Activated B cell treated with CpG ODN at 0.5 μM for 24 hours (primary cell): Measurements from ENCODE around the gene C12orf57. TPM values are rescaled to one million over a fixed set of nuclear protein-coding genes. Genes with fewer than 3 reads are reported as not detected.

ENCODE experiments used
- ATAC-seq: fragments of 200-7000 bp; cut with Tn5 transposase; one replicate; pipeline ENCODE4 v1.10.0; 2021; ENCODE audit warnings: low read depth, mild to moderate bottlenecking, moderate library complexity
- CTCF ChIA-PET: fragments of 350-600 bp; sonication (Branson Sonifier 250); formaldehyde crosslinking; loops from one replicate; lab custom pipeline; 2021; ENCODE audit warnings: antibody characterized with exemption; lab: Charles Lee
- POLR2A ChIA-PET: fragments of 350-600 bp; sonication (Branson Sonifier 250); formaldehyde crosslinking; loops from one replicate; lab custom pipeline; 2021; ENCODE audit warnings: antibody characterized with exemption; lab: Charles Lee
- DNase-seq: peaks from one replicate; pipeline ENCODE4 v3.0.0; 2022
- H3K27ac Mint-ChIP-seq: one replicate; pipeline ENCODE4 v1.8.0; 2020; ENCODE audit warnings: mixed read lengths
- H3K27me3 Mint-ChIP-seq: one replicate; pipeline ENCODE4 v1.8.0; 2021; ENCODE audit warnings: mixed read lengths
- H3K36me3 Mint-ChIP-seq: one replicate; pipeline ENCODE4 v1.8.0; 2021; ENCODE audit warnings: low read depth, mixed read lengths
- H3K4me1 Mint-ChIP-seq: one replicate; pipeline ENCODE4 v1.8.0; 2021; ENCODE audit warnings: mixed read lengths
- H3K4me3 Mint-ChIP-seq: one replicate; pipeline ENCODE4 v1.8.0; 2020; ENCODE audit warnings: mild to moderate bottlenecking, mixed read lengths
- H3K9me3 Mint-ChIP-seq: one replicate; pipeline ENCODE4 v1.8.0; 2020; ENCODE audit warnings: mixed read lengths
- CTCF ChIP-seq: fragments of 200-600 bp; IDR thresholded peaks from one replicate; pipeline ENCODE4 v1.8.0; 2022; ENCODE audit warnings: antibody characterized with exemption, mild to moderate bottlenecking
- intact Hi-C: fragments of 100-400 bp; cut with micrococcal nuclease; formaldehyde crosslinking; loops from one replicate; pipeline ENCODE4 v1.15.1; 2024
- total RNA-seq: library from RNA; stranded (reverse); gene quantifications from 2 replicates; pipeline ENCODE4 v1.2.3, GENCODE V29; 2022

C12orf57 gene
- total RNA-seq, 1 donor from 2014 or later, result 54.8 TPM

GRCh38 chr12:6936636-6937480 lies 7.0 kb upstream of the C12orf57 start:
- Mint-ChIP-seq H3K27me3 (no peaks in the 10 kb centered on the region), H3K27ac (peak overlapping the region; percentile 91), H3K36me3 (peaks cover 51% of the 10 kb centered on the region), H3K4me3 (peak overlapping the region; percentile 84), H3K9me3 (no peaks in the 10 kb centered on the region), H3K4me1 (peaks cover 30% of the 10 kb centered on the region)
- CTCF ChIA-PET, result interaction anchor here (1.0 to 4.4 kb wide), 9 partner anchors 8 to 85 kb away, joined by 6 to 26 read pairs (median 10); partner anchors contain the start of genes CDCA3, SPSB2 and USP5
- ATAC-seq (peak; percentile 22), DNase-seq (peak; percentile 46)
- TF ChIP-seq CTCF, result no peak
- intact Hi-C loops, result loop anchor here (1.0 kb wide), 3 partner anchors 8 to 64 kb away; partner anchors contain the start of genes LRRC23 and SPSB2
- POLR2A ChIA-PET, result interaction anchor here (0.7 to 24.6 kb wide), 21 partner anchors 8 to 248 kb away, joined by 3 to 1516 read pairs (median 10); partner anchors contain the start of genes ATN1, C1RL, CDCA3 and COPS7A

GRCh38 chr12:6937481-6938352 lies 6.1 kb upstream of the C12orf57 start:
- intact Hi-C loops, result loop anchor here (1.0 kb wide), 5 partner anchors 8 to 68 kb away; partner anchors contain the start of gene LRRC23
- Mint-ChIP-seq H3K36me3 (peaks cover 53% of the 10 kb centered on the region), H3K27me3 (no peaks in the 10 kb centered on the region), H3K4me3 (peak overlapping the region; percentile 84), H3K9me3 (no peaks in the 10 kb centered on the region), H3K4me1 (peaks cover 35% of the 10 kb centered on the region), H3K27ac (peak overlapping the region; percentile 91)
- POLR2A ChIA-PET, result interaction anchor here (0.5 to 24.6 kb wide), 32 partner anchors 9 to 1033 kb away, joined by 3 to 1516 read pairs (median 6); partner anchors contain the start of genes ATN1, C1RL, CDCA3 and COPS7A
- ATAC-seq (peak; percentile 92), DNase-seq (peak; percentile 84)
- CTCF ChIA-PET, result interaction anchor here (0.5 to 4.4 kb wide), 15 partner anchors 9 to 86 kb away, joined by 3 to 26 read pairs (median 9); partner anchors contain the start of genes CDCA3, SPSB2, TPI1 and USP5
- TF ChIP-seq CTCF, result no peak

GRCh38 chr12:6938353-6939190 lies 5.2 kb upstream of the C12orf57 start:
- no peak overlapping the region for H3K4me3 Mint-ChIP-seq
- H3K27ac Mint-ChIP-seq, result peak overlapping the region; percentile 91
- intact Hi-C loops, result loop anchor here (1.0 kb wide), 3 partner anchors 14 to 69 kb away; no protein-coding TSS in a partner anchor
- H3K36me3 Mint-ChIP-seq, result peaks cover 50% of the 10 kb centered on the region
- ChIA-PET POLR2A (interaction anchor here (0.6 to 24.6 kb wide), 29 partner anchors 8 to 1032 kb away, joined by 3 to 1516 read pairs (median 6); partner anchors contain the start of genes ATN1, C1RL, CDCA3 and COPS7A), CTCF (interaction anchor here (1.0 to 14.9 kb wide), 15 partner anchors 10 to 87 kb away, joined by 3 to 571 read pairs (median 9); partner anchors contain the start of genes CDCA3, SPSB2, TPI1 and USP5)
- H3K9me3 Mint-ChIP-seq, result no peaks in the 10 kb centered on the region
- DNase-seq, result no peak
- TF ChIP-seq CTCF, result no peak
- H3K4me1 Mint-ChIP-seq, result peaks cover 42% of the 10 kb centered on the region
- no peaks in the 10 kb centered on the region for H3K27me3 Mint-ChIP-seq
- no peak for ATAC-seq

GRCh38 chr12:6939191-6939540 lies 4.7 kb upstream of the C12orf57 start:
- ATAC-seq, result no peak
- Mint-ChIP-seq H3K4me3 (no peak overlapping the region), H3K9me3 (no peaks in the 10 kb centered on the region), H3K4me1 (peaks cover 48% of the 10 kb centered on the region), H3K36me3 (peaks cover 46% of the 10 kb centered on the region), H3K27me3 (no peaks in the 10 kb centered on the region), H3K27ac (peak overlapping the region; percentile 65)
- TF ChIP-seq CTCF, result no peak
- ChIA-PET POLR2A (interaction anchor here (0.9 to 24.6 kb wide), 8 partner anchors 14 to 186 kb away, joined by 3 to 1516 read pairs (median 12); partner anchors contain the start of genes MLF2, PTPN6 and SPSB2), CTCF (interaction anchor here (1.5 to 14.9 kb wide), 5 partner anchors 16 to 70 kb away, joined by 6 to 571 read pairs (median 12); partner anchors contain the start of gene SPSB2)
- DNase-seq, result no peak
- intact Hi-C loops, result no loop called here
